Cardiac fibroblast (primary cell): ENCODE data around the gene BCAR3.
A peak's percentile ranks its signal among the peaks of the same experiment; 100 is the strongest.

Experiments
- DNase-seq, 2 donors: peaks; one replicate each; pipeline versions ENCODE4 v3.0.0 to v3.0.0-alpha.2; 2010; ENCODE audit warnings: low read depth in 2 of 2
- H3K4me3 ChIP-seq, 2 donors: replicated peaks in 1 of 2; 1 replicate in 1 of 2; 2 replicates in 1 of 2; pipeline ENCODE4 v1.5.1; 2011; ENCODE audit warnings: low read depth in 2 of 2, low read length in 2 of 2, mild to moderate bottlenecking in 2 of 2, moderate library complexity in 1 of 2
- TF ChIP-seq, protein P1 (sequence below): IDR thresholded peaks from one replicate; pipeline ENCODE4 v1.5.1; 2011; ENCODE audit warnings: low read depth, mild to moderate bottlenecking, low read length, inconsistent platforms

The BCAR3 gene

DNA sequence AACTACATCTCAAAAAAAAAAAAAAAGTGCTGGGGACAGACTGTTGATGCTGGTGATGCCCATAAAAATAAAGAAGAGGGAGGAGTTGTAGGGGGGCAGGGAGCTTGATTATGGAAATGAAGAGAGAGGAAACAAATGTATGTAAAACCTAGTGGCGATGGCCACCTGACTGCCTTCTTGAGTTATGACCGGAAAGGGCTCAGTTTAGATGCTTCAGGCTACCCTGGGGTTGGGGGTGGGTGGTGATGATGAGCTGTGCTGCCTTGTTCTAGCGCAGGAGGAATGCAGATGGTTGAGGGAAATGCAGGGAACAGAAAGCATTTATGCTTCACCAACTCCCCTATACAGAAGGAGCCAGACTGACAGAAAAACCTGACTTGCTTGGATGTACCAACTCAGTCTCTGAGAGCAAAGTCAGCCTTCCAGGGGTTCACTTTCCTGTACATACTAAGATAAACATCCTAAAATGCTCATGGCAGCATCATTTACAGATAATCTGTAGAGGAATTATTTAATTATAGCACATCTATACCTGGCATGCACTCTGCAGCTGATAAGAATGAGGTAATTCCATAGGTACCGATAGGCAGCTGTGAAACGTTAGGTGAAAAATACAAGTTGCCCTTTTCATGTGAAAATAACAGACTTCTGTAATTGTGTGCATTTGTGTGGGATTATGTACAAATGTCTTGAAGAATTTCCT is 8.0 kb upstream of the BCAR3 start:
- DNase-seq = no peak
- no peak overlapping the region for H3K4me3 ChIP-seq
- TF ChIP-seq, protein P1, sequence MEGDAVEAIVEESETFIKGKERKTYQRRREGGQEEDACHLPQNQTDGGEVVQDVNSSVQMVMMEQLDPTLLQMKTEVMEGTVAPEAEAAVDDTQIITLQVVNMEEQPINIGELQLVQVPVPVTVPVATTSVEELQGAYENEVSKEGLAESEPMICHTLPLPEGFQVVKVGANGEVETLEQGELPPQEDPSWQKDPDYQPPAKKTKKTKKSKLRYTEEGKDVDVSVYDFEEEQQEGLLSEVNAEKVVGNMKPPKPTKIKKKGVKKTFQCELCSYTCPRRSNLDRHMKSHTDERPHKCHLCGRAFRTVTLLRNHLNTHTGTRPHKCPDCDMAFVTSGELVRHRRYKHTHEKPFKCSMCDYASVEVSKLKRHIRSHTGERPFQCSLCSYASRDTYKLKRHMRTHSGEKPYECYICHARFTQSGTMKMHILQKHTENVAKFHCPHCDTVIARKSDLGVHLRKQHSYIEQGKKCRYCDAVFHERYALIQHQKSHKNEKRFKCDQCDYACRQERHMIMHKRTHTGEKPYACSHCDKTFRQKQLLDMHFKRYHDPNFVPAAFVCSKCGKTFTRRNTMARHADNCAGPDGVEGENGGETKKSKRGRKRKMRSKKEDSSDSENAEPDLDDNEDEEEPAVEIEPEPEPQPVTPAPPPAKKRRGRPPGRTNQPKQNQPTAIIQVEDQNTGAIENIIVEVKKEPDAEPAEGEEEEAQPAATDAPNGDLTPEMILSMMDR = no peak

DNA sequence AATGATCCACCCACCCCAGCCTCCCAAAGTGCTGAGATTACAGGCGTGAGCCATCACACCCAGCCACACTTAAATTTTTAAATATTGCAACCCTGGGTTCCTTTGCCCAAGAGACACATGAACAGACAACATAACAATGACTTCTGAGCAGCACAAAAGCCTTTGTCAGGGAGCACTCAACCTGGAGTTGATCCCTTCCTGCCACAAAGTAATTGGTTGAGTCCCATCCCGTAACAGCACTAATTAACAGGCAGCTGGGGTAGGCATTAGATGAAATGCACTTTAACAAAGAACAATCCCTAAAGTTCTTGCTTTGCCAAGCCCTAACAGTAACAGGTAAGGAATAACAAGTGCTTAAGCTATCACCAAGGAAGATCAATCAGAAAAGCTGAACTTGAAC is 5.9 kb upstream of the BCAR3 start:
- TF ChIP-seq, protein P1 = no peak
- no peak for DNase-seq
- H3K4me3 ChIP-seq = no peak overlapping the region

DNA sequence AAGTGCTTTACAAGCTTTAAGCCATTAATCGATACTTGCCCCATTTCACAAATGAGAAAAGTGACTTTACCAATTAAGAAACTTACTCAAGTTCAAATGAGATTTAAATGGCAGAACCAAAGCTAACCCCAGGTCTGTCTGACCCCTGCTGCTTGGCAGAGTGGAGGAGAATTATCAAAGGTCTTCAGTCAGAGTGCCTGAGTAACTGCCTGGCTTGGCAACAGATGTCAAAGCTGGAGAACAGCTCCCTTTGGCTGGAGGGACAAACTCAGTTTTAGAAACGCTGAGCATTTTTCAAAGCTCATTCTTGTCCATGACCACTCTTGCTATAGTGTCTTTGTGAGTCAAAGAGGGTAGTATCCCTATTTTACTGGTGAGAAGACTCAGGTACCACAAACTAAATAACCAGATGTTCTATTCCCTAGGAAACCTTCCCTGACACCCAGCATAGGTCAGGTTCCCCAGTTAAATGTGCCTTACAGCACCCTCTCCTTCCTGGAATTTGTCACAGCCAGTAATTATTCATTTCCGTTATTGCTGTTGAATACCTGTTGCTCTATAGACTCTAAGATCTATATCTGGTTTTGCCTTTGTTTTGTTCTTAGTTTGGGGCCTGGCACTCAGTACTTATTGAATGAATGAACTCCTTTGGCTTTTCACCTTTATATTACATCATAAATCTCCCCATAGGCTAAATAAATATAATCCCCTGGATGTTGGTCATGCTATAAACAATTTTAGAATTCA is 5.0 kb upstream of the BCAR3 start:
- no peak overlapping the region for H3K4me3 ChIP-seq
- no peak for DNase-seq
- TF ChIP-seq, protein P1 = no peak

DNA sequence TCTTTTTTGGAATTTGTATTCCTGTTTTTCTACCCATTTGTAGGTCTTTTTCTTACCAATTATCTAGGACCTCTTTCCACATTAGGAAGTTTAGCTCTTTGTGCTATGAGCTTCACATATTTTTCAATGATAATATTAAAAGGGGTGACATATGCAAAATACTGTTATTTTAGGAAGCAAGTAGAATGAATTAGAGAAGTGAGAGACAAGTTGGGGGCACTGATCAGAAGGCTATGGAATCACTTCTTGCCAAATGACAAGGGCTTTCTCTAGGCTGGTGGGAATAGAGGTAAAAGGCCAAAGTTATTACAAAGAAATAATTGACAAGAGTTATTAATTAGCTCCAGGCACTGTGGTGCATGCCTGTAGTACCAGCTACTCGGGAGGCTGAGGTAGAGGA is 4.3 kb upstream of the BCAR3 start:
- no peak for DNase-seq
- no peak overlapping the region for H3K4me3 ChIP-seq
- TF ChIP-seq, protein P1 = no peak

DNA sequence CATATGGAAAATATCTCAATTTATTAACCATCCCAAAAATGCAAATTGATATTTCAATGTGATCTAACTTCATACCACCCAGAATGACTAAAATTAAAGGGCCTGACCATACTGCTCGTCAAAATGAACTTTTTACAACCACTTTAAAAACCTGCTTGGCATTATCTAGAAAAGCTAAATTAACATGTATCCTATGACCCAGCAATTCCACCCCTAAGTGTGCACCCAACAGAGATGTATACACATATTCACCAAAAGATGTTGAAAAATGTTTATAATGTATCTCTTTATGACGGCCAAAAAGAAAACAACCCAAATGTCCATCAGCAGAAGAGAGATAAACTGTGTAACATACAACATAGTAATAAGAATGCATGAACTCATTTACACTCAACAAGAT is 1.6 kb upstream of the BCAR3 start:
- no peak for DNase-seq
- H3K4me3 ChIP-seq = no peak overlapping the region
- TF ChIP-seq, protein P1 = no peak

DNA sequence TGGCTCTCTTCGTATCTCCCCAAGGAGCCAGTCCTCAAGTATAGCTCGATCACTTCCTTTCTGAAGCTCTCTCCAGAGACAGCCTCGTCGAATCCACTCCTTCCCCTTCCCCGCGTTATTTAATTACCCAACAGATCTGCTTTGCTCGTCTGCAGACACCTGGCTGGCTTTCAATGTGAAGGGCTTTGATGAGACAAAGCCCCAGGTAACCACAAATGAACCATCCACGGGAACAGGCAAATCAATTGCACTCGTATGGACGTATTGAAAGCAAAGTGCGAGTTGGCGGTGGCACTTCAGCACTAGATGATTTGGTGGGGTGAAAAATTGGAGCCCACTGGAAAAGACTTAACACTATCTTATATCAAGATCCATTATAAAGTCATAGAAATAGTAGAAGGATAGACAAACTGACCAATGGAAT is 364 bp upstream of the BCAR3 start:
- TF ChIP-seq, protein P1 = no peak
- DNase-seq = peak in 1 of 2 donors; percentile 75
- peak overlapping the region; percentile 75 to 85 for H3K4me3 ChIP-seq
